Activated T-helper 17 cell treated with anti-CD3 and anti-CD28 coated beads, Interleukin-2, amount 50 U/mL, for 72 hours (primary cell): ENCODE results near the gene CERT1. TPM values are rescaled to one million over a fixed set of nuclear protein-coding genes. Genes with fewer than 3 reads are reported as not detected.
"Not testable (repeated sequence)": the region's sequence is repeated elsewhere in the genome, so short reads cannot be mapped to it uniquely, and the experiment has no call there.

Experiments used
- ATAC-seq: fragments of 150-1000 bp; cut with Tn5 transposase; replicated peaks from 2 replicates; pipeline ENCODE4 v1.10.0; 2021; ENCODE audit warnings: mild to moderate bottlenecking, moderate library complexity
- H3K27ac Mint-ChIP-seq: one replicate; pipeline ENCODE4 v1.8.0; 2022; ENCODE audit warnings: mixed read lengths
- H3K27me3 Mint-ChIP-seq: one replicate; pipeline ENCODE4 v1.8.0; 2022; ENCODE audit warnings: mixed read lengths
- H3K36me3 Mint-ChIP-seq: one replicate; pipeline ENCODE4 v1.8.0; 2022; ENCODE audit warnings: low read depth, mild to moderate bottlenecking, mixed read lengths
- H3K4me1 Mint-ChIP-seq: one replicate; pipeline ENCODE4 v1.8.0; 2022; ENCODE audit warnings: mixed read lengths
- H3K4me3 Mint-ChIP-seq: one replicate; pipeline ENCODE4 v1.8.0; 2022; ENCODE audit warnings: mild to moderate bottlenecking, mixed read lengths
- H3K9me3 Mint-ChIP-seq: one replicate; pipeline ENCODE4 v1.8.0; 2022; ENCODE audit warnings: mixed read lengths
- total RNA-seq, 2 donors: library from RNA; stranded (reverse); gene quantifications; one replicate each; pipeline ENCODE4 v1.2.3, GENCODE V29; 2022

CERT1 gene
- total RNA-seq, 2 donors from 2014 or later, result 24.9 to 40.3 TPM

- peaks cover 59% of the 10 kb centered on the region for H3K36me3 Mint-ChIP-seq
- no peak for ATAC-seq
- no peak overlapping the region for H3K4me3 Mint-ChIP-seq
- H3K9me3 Mint-ChIP-seq, result peaks cover 16% of the 10 kb centered on the region
- H3K4me1 Mint-ChIP-seq, result peaks cover 18% of the 10 kb centered on the region
- no peaks in the 10 kb centered on the region for H3K27me3 Mint-ChIP-seq
- H3K27ac Mint-ChIP-seq, result no peak overlapping the region
These were observed 23.3 kb upstream of the CERT1 start for GRCh38 chr5:75534734-75535133.

- H3K4me3 Mint-ChIP-seq, ATAC-seq, H3K27ac Mint-ChIP-seq, H3K27me3 Mint-ChIP-seq: not testable (repeated sequence)
- Mint-ChIP-seq H3K4me1 (peaks cover 18% of the 10 kb centered on the region), H3K9me3 (peaks cover 16% of the 10 kb centered on the region), H3K36me3 (peaks cover 49% of the 10 kb centered on the region)
These were observed 22.3 kb upstream of the CERT1 start for GRCh38 chr5:75533716-75534115.

- H3K9me3 Mint-ChIP-seq, result peaks cover 16% of the 10 kb centered on the region
- peaks cover 18% of the 10 kb centered on the region for H3K4me1 Mint-ChIP-seq
- H3K27me3 Mint-ChIP-seq, result no peaks in the 10 kb centered on the region
- H3K36me3 Mint-ChIP-seq, result peaks cover 41% of the 10 kb centered on the region
- no peak overlapping the region for H3K27ac Mint-ChIP-seq
- ATAC-seq, result no peak
- H3K4me3 Mint-ChIP-seq, result no peak overlapping the region
These were observed 20.8 kb upstream of the CERT1 start for GRCh38 chr5:75532190-75532589.

GRCh38 chr5:75529185-75529584 is 17.8 kb upstream of the CERT1 start:
- no peak for ATAC-seq
- no peaks in the 10 kb centered on the region for H3K27me3 Mint-ChIP-seq
- H3K9me3 Mint-ChIP-seq, result peaks cover 7% of the 10 kb centered on the region
- H3K27ac Mint-ChIP-seq, result no peak overlapping the region
- no peak overlapping the region for H3K4me3 Mint-ChIP-seq
- peaks cover 19% of the 10 kb centered on the region for H3K36me3 Mint-ChIP-seq
- H3K4me1 Mint-ChIP-seq, result peaks cover 22% of the 10 kb centered on the region

- no peak for ATAC-seq
- Mint-ChIP-seq H3K4me3 (peak overlapping the region; percentile 14), H3K27ac (no peak overlapping the region), H3K36me3 (peaks cover 11% of the 10 kb centered on the region), H3K4me1 (peaks cover 35% of the 10 kb centered on the region), H3K27me3 (no peaks in the 10 kb centered on the region), H3K9me3 (peaks cover 6% of the 10 kb centered on the region)
These were observed 14.6 kb upstream of the CERT1 start for GRCh38 chr5:75526070-75526469.

- Mint-ChIP-seq H3K4me3 (peak overlapping the region; percentile 14), H3K27ac (peak overlapping the region; percentile 11), H3K27me3 (no peaks in the 10 kb centered on the region), H3K36me3 (peaks cover 18% of the 10 kb centered on the region), H3K4me1 (peaks cover 38% of the 10 kb centered on the region), H3K9me3 (peaks cover 9% of the 10 kb centered on the region)
- ATAC-seq, result no peak
These were observed 13.9 kb upstream of the CERT1 start for GRCh38 chr5:75525344-75525743.

- Mint-ChIP-seq H3K27ac (peak overlapping the region; percentile 62), H3K27me3 (no peaks in the 10 kb centered on the region), H3K4me3 (peak overlapping the region; percentile 55), H3K36me3 (peaks cover 26% of the 10 kb centered on the region), H3K4me1 (peaks cover 40% of the 10 kb centered on the region), H3K9me3 (peaks cover 9% of the 10 kb centered on the region)
- no peak for ATAC-seq
These were observed 13.2 kb upstream of the CERT1 start for GRCh38 chr5:75524591-75524990.

- peaks cover 29% of the 10 kb centered on the region for H3K36me3 Mint-ChIP-seq
- H3K4me3 Mint-ChIP-seq, result peak overlapping the region; percentile 55
- H3K9me3 Mint-ChIP-seq, result peaks cover 9% of the 10 kb centered on the region
- H3K4me1 Mint-ChIP-seq, result peaks cover 42% of the 10 kb centered on the region
- ATAC-seq, result peak; percentile 98
- H3K27me3 Mint-ChIP-seq, result no peaks in the 10 kb centered on the region
- peak overlapping the region; percentile 62 for H3K27ac Mint-ChIP-seq
These were observed 12.6 kb upstream of the CERT1 start for GRCh38 chr5:75524071-75524470.

- Mint-ChIP-seq H3K36me3 (peaks cover 29% of the 10 kb centered on the region), H3K9me3 (peaks cover 9% of the 10 kb centered on the region), H3K4me3 (peak overlapping the region; percentile 55), H3K27ac (peak overlapping the region; percentile 62), H3K4me1 (peaks cover 46% of the 10 kb centered on the region), H3K27me3 (no peaks in the 10 kb centered on the region)
- no peak for ATAC-seq
These were observed 11.8 kb upstream of the CERT1 start for GRCh38 chr5:75523275-75523674.

- no peak for ATAC-seq
- Mint-ChIP-seq H3K27ac (no peak overlapping the region), H3K4me1 (peaks cover 51% of the 10 kb centered on the region), H3K9me3 (peaks cover 9% of the 10 kb centered on the region), H3K4me3 (no peak overlapping the region), H3K27me3 (no peaks in the 10 kb centered on the region), H3K36me3 (peaks cover 29% of the 10 kb centered on the region)
These were observed 11.1 kb upstream of the CERT1 start for GRCh38 chr5:75522542-75522941.

GRCh38 chr5:75522025-75522424 is 10.6 kb upstream of the CERT1 start:
- ATAC-seq, result peak; percentile 20
- peaks cover 29% of the 10 kb centered on the region for H3K36me3 Mint-ChIP-seq
- no peaks in the 10 kb centered on the region for H3K27me3 Mint-ChIP-seq
- peak overlapping the region; percentile 9 for H3K4me3 Mint-ChIP-seq
- H3K27ac Mint-ChIP-seq, result no peak overlapping the region
- peaks cover 9% of the 10 kb centered on the region for H3K9me3 Mint-ChIP-seq
- peaks cover 53% of the 10 kb centered on the region for H3K4me1 Mint-ChIP-seq

GRCh38 chr5:75521195-75521594 is 9.8 kb upstream of the CERT1 start:
- ATAC-seq, result no peak
- peaks cover 29% of the 10 kb centered on the region for H3K36me3 Mint-ChIP-seq
- H3K4me1 Mint-ChIP-seq, result peaks cover 53% of the 10 kb centered on the region
- peaks cover 9% of the 10 kb centered on the region for H3K9me3 Mint-ChIP-seq
- H3K27me3 Mint-ChIP-seq, result no peaks in the 10 kb centered on the region
- H3K4me3 Mint-ChIP-seq, result no peak overlapping the region
- H3K27ac Mint-ChIP-seq, result no peak overlapping the region

- H3K36me3 Mint-ChIP-seq, result peaks cover 40% of the 10 kb centered on the region
- peaks cover 9% of the 10 kb centered on the region for H3K9me3 Mint-ChIP-seq
- peaks cover 40% of the 10 kb centered on the region for H3K4me1 Mint-ChIP-seq
- no peaks in the 10 kb centered on the region for H3K27me3 Mint-ChIP-seq
- ATAC-seq, result no peak
- H3K4me3 Mint-ChIP-seq, result no peak overlapping the region
- no peak overlapping the region for H3K27ac Mint-ChIP-seq
These were observed 8.3 kb upstream of the CERT1 start for GRCh38 chr5:75519761-75520160.

- Mint-ChIP-seq H3K27me3 (no peaks in the 10 kb centered on the region), H3K4me3 (peak overlapping the region; percentile 93), H3K27ac (no peak overlapping the region), H3K4me1 (peaks cover 21% of the 10 kb centered on the region), H3K9me3 (no peaks in the 10 kb centered on the region), H3K36me3 (peaks cover 27% of the 10 kb centered on the region)
- no peak for ATAC-seq
These were observed 2.9 kb upstream of the CERT1 start for GRCh38 chr5:75514323-75514722.

- Mint-ChIP-seq H3K36me3 (peaks cover 28% of the 10 kb centered on the region), H3K9me3 (no peaks in the 10 kb centered on the region), H3K27me3 (no peaks in the 10 kb centered on the region), H3K27ac (no peak overlapping the region), H3K4me1 (peaks cover 22% of the 10 kb centered on the region), H3K4me3 (peak overlapping the region; percentile 93)
- no peak for ATAC-seq
These were observed 2.4 kb upstream of the CERT1 start for GRCh38 chr5:75513841-75514240.
